B cell (primary cell): Measurements from ENCODE around the gene SKIC8. TPM values are rescaled to one million over a fixed set of nuclear protein-coding genes. Genes with fewer than 3 reads are reported as not detected.

ENCODE experiments used
- ATAC-seq: fragments of 200-7000 bp; cut with Tn5 transposase; one replicate; pipeline ENCODE4 v1.10.0; 2021; ENCODE audit warnings: low read depth, mild to moderate bottlenecking, moderate number of reproducible peaks, moderate library complexity
- CTCF ChIA-PET: fragments of 350-600 bp; sonication (Branson Sonifier 250); formaldehyde crosslinking; loops from one replicate; lab custom pipeline; 2021; ENCODE audit warnings: antibody characterized with exemption, inconsistent platforms; lab: Charles Lee
- POLR2A ChIA-PET: fragments of 350-600 bp; sonication (Branson Sonifier 250); formaldehyde crosslinking; loops from one replicate; lab custom pipeline; 2021; ENCODE audit warnings: antibody characterized with exemption; lab: Charles Lee
- DNase-seq: peaks from one replicate; pipeline ENCODE4 v3.0.0; 2013
- H2AFZ ChIP-seq: 2 replicates; pipeline ENCODE4 v1.6.1; 2012; ENCODE audit warnings: mild to moderate bottlenecking, low read depth, low read length; ENCODE audit not compliant: insufficient read depth, poor library complexity, severe bottlenecking
- H3K27ac ChIP-seq, 2 donors: 1 replicate in 1 of 2; 2 replicates in 1 of 2; pipeline ENCODE4 v1.5.1; 2012 to 2013; ENCODE audit warnings: low read length in 2 of 2, mild to moderate bottlenecking in 2 of 2, moderate library complexity in 1 of 2
- H3K27me3 ChIP-seq, 4 experiments: fragments of 200-600 bp in 1 of 4; sonication (generic) in 1 of 4; replicated peaks in 1 of 4; 1 replicate in 2 of 4; 2 replicates in 2 of 4; pipeline versions ENCODE4 v1.6.1 to v1.7.0; 2013 to 2016; ENCODE audit warnings: low read length in 3 of 4, mild to moderate bottlenecking in 2 of 4, mixed read lengths in 1 of 4, moderate library complexity in 1 of 4; ENCODE audit not compliant: insufficient read depth in 4 of 4, control insufficient read depth in 3 of 4; ENCODE audit errors: control extremely low read depth in 1 of 4
- H3K36me3 ChIP-seq, 2 experiments: replicated peaks in 1 of 2; 1 replicate in 1 of 2; 2 replicates in 1 of 2; pipeline versions ENCODE4 v1.6.1 to v1.7.1; 2013; ENCODE audit warnings: low read length in 1 of 2; ENCODE audit not compliant: insufficient read depth in 2 of 2, control insufficient read depth in 1 of 2; ENCODE audit errors: control extremely low read depth in 1 of 2, extremely low read depth in 1 of 2
- H3K4me1 ChIP-seq, 2 donors: fragments of 200-600 bp in 1 of 2; sonication (generic) in 1 of 2; 1 replicate in 1 of 2; 2 replicates in 1 of 2; pipeline versions ENCODE4 v1.5.1 to v1.6.1; 2013 to 2017; ENCODE audit warnings: low read length in 2 of 2; ENCODE audit not compliant: control insufficient read depth in 2 of 2, insufficient read depth in 2 of 2
- H3K4me2 ChIP-seq: replicated peaks from 2 replicates; pipeline ENCODE3; 2012; ENCODE audit warnings: mild to moderate bottlenecking, low read depth, low read length; ENCODE audit not compliant: poor library complexity, severe bottlenecking
- H3K4me3 ChIP-seq, 5 experiments: fragments of 200-600 bp in 1 of 5; sonication (generic) in 1 of 5; 1 replicate in 3 of 5; 2 replicates in 2 of 5; pipeline versions ENCODE4 v1.5.1 to v1.7.0; 2011 to 2016; ENCODE audit warnings: low read length in 4 of 5, mild to moderate bottlenecking in 4 of 5, low read depth in 2 of 5, control low read depth in 1 of 5, moderate library complexity in 1 of 5; ENCODE audit not compliant: insufficient read depth in 1 of 5; ENCODE audit errors: control extremely low read depth in 1 of 5, extremely low read depth in 1 of 5
- H3K79me2 ChIP-seq: fragments of 200-600 bp; sonication (generic); one replicate; pipeline ENCODE4 v1.6.0; 2016; ENCODE audit warnings: low read length; ENCODE audit not compliant: control insufficient read depth, insufficient read depth
- H3K9ac ChIP-seq: fragments of 200-600 bp; sonication (generic); 2 replicates; pipeline ENCODE4 v1.6.1; 2017; ENCODE audit warnings: mild to moderate bottlenecking, low read length, moderate library complexity
- H3K9me3 ChIP-seq, 3 donors: one replicate each; pipeline versions ENCODE4 v1.6.1 to v1.7.1; 2013; ENCODE audit warnings: low read length in 2 of 3; ENCODE audit not compliant: control insufficient read depth in 2 of 3, insufficient read depth in 1 of 3; ENCODE audit errors: control extremely low read depth in 1 of 3
- H4K20me1 ChIP-seq: 2 replicates; pipeline ENCODE4 v1.6.0; 2012; ENCODE audit warnings: mild to moderate bottlenecking, low read length; ENCODE audit not compliant: insufficient read depth, control insufficient read depth, poor library complexity, severe bottlenecking
- H3K27ac Mint-ChIP-seq: one replicate; pipeline ENCODE4 v1.8.0; 2021; ENCODE audit warnings: mixed read lengths
- H3K27me3 Mint-ChIP-seq: one replicate; pipeline ENCODE4 v1.8.0; 2021; ENCODE audit warnings: mixed read lengths
- H3K4me1 Mint-ChIP-seq: one replicate; pipeline ENCODE4 v1.8.0; 2021; ENCODE audit warnings: mixed read lengths
- H3K4me3 Mint-ChIP-seq: one replicate; pipeline ENCODE4 v1.8.0; 2021; ENCODE audit warnings: mixed read lengths
- H3K9me3 Mint-ChIP-seq: one replicate; pipeline ENCODE4 v1.8.0; 2022; ENCODE audit warnings: mixed read lengths; ENCODE audit not compliant: insufficient read depth
- EZH2 ChIP-seq: IDR thresholded peaks from 2 replicates; pipeline ENCODE4 v1.6.1; 2012; ENCODE audit warnings: borderline replicate concordance, low read depth, mild to moderate bottlenecking, moderate library complexity, low read length; ENCODE audit not compliant: insufficient read depth, poor library complexity, severe bottlenecking
- WGBS: methylation state at CpG from one replicate; pipeline ENCODE4 v1.1.5; 2013; ENCODE audit warnings: missing lambda C conversion rate; ENCODE audit not compliant: insufficient coverage; 5-methylcytosine and 5-hydroxymethylcytosine counted together
- intact Hi-C: fragments of 100-400 bp; cut with micrococcal nuclease; formaldehyde crosslinking; loops from one replicate; pipeline ENCODE4 v1.10.0; 2022
- polyA plus RNA-seq: library from polyadenylated mRNA; depleted of rRNA; stranded (reverse); fragments of >200 nt; gene quantifications from 2 replicates; pipeline ENCODE4 v1.2.3, GENCODE V29; 2012
- total RNA-seq, 2 donors: library from RNA; stranded (reverse); fragments of 120-200 nt in 1 of 2; gene quantifications; 1 replicate in 1 of 2; 2 replicates in 1 of 2; pipeline versions ENCODE4 v1.2.3 to v1.2.4, GENCODE V29; 2013 to 2022
- TF ChIP-seq, protein P1 (sequence below): fragments of 200-600 bp; IDR thresholded peaks from one replicate; pipeline ENCODE4 v1.8.0; 2022; ENCODE audit warnings: antibody characterized with exemption, mild to moderate bottlenecking

The SKIC8 gene
- total and polyA plus RNA-seq, 2 donors (not counting 1 experiment from before 2014, with no cell fraction given) = 31.9 to 40.2 TPM

DNA sequence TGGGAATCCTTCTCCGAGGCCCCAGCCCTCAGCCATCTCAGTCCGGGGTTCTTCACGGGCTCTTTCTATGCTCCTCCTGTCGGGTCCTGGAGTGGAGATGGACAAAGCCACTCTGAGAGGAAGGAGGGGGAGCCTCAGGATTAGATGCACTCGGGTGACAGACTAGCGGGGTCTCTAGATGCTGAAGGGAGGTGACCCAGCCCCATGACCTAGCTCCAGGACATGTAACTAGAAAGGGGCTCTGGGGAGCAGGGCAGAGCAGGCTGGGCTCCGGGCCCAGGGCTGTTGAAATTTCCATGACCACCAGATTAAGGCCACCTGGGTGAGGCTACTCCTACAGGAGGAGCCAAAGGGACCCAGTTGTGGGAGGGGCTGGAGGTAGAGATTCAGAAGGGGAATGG, 14.8 kb upstream of the SKIC8 start:
- no peaks in the 10 kb centered on the region for H3K27me3 Mint-ChIP-seq
- Histone ChIP-seq H3K79me2 (no peaks in the 10 kb centered on the region), H3K4me1 (no peaks in the 10 kb centered on the region), H4K20me1 (no peaks in the 10 kb centered on the region), H3K4me3 (no peak overlapping the region), H3K27ac (no peak overlapping the region), H3K9me3 (no peaks in the 10 kb centered on the region), H3K27me3 (no peaks in the 10 kb centered on the region), H3K4me2 (no peak overlapping the region), H3K36me3 (no peaks in the 10 kb centered on the region), H3K9ac (no peak overlapping the region), H2AFZ (no peak overlapping the region)
- ChIA-PET POLR2A (no interaction called here), CTCF (no interaction called here)
- 96% methylated on average over 7 of the region's 7 CpGs for WGBS
- DNase-seq = no peak
- no peaks in the 10 kb centered on the region for H3K9me3 Mint-ChIP-seq
- intact Hi-C loops = no loop called here
- TF ChIP-seq, protein P1, sequence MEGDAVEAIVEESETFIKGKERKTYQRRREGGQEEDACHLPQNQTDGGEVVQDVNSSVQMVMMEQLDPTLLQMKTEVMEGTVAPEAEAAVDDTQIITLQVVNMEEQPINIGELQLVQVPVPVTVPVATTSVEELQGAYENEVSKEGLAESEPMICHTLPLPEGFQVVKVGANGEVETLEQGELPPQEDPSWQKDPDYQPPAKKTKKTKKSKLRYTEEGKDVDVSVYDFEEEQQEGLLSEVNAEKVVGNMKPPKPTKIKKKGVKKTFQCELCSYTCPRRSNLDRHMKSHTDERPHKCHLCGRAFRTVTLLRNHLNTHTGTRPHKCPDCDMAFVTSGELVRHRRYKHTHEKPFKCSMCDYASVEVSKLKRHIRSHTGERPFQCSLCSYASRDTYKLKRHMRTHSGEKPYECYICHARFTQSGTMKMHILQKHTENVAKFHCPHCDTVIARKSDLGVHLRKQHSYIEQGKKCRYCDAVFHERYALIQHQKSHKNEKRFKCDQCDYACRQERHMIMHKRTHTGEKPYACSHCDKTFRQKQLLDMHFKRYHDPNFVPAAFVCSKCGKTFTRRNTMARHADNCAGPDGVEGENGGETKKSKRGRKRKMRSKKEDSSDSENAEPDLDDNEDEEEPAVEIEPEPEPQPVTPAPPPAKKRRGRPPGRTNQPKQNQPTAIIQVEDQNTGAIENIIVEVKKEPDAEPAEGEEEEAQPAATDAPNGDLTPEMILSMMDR = no peak
- no peak for TF ChIP-seq EZH2
- H3K4me3 Mint-ChIP-seq = no peak overlapping the region
- no peaks in the 10 kb centered on the region for H3K4me1 Mint-ChIP-seq
- no peak overlapping the region for H3K27ac Mint-ChIP-seq
- ATAC-seq = no peak

DNA sequence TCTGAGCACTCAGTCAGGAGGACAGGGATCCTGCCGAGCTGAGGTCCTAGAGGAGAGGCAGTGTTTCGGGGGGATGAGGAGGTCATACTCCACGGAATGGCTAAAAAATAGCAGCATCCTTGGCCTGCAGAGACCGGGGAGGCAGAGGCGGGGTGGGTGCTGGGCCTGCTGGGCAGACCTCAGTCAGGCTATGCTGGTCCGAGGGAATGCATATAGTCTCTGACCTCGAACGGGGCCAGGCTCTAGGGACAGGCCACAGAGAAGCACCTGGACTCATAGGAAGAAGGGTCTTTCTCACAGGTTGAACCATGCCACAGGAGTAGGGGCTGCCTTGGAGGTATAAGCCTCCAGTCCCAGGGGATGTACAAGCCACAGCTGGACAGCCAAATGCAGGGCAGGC, 14.0 kb upstream of the SKIC8 start:
- no peak for DNase-seq
- TF ChIP-seq, protein P1 = no peak
- no peak for TF ChIP-seq EZH2
- Histone ChIP-seq H3K4me2 (no peak overlapping the region), H3K9me3 (no peaks in the 10 kb centered on the region), H3K27ac (no peak overlapping the region), H3K79me2 (no peaks in the 10 kb centered on the region), H3K27me3 (peaks cover 0 to 5% (median 0%) of the 10 kb centered on the region in 4 experiments), H2AFZ (no peak overlapping the region), H3K4me3 (no peak overlapping the region), H3K4me1 (no peaks in the 10 kb centered on the region), H3K9ac (no peak overlapping the region), H3K36me3 (no peaks in the 10 kb centered on the region), H4K20me1 (no peaks in the 10 kb centered on the region)
- Mint-ChIP-seq H3K4me3 (no peak overlapping the region), H3K27me3 (no peaks in the 10 kb centered on the region), H3K27ac (no peak overlapping the region), H3K4me1 (no peaks in the 10 kb centered on the region), H3K9me3 (no peaks in the 10 kb centered on the region)
- ChIA-PET CTCF (no interaction called here), POLR2A (no interaction called here)
- intact Hi-C loops = no loop called here
- no peak for ATAC-seq
- 78% methylated on average over 8 of the region's 8 CpGs for WGBS
